ENCODE data around the gene ACBD4.

ACBD4 gene

GRCh38 chr17:45137561-45138305, 2.2 kb downstream of the ACBD4 start:
- TF ChIP-seq TAF1 (IDR thresholded peaks at IDR 0.05; ENCODE audit: low read depth) = no peak
- no peak for TF ChIP-seq USF1 (IDR thresholded peaks at IDR 0.05)
- TF ChIP-seq EGR1 (IDR thresholded peaks at IDR 0.05) = no peak
- TF ChIP-seq CEBPB (IDR thresholded peaks at IDR 0.05) = no peak
- TF ChIP-seq FOXM1 (IDR thresholded peaks at IDR 0.05; ENCODE audit: borderline replicate concordance, low read depth) = no peak
- no peak for TF ChIP-seq EP300 (IDR thresholded peaks at IDR 0.05; ENCODE audit: borderline replicate concordance)
- TF ChIP-seq TEAD4 (IDR thresholded peaks at IDR 0.05) = no peak
- TF ChIP-seq REST (IDR thresholded peaks at IDR 0.05; ENCODE audit: low read depth) = no peak
- no peak for TF ChIP-seq RAD21 (IDR thresholded peaks at IDR 0.05; ENCODE audit: low read depth)
- TF ChIP-seq TCF12 (IDR thresholded peaks at IDR 0.05; ENCODE audit: low read depth) = no peak
- TF ChIP-seq NFIC (IDR thresholded peaks at IDR 0.05) = no peak

- no peak for TF ChIP-seq CEBPB (IDR thresholded peaks at IDR 0.05)
- TF ChIP-seq MAX (IDR thresholded peaks at IDR 0.05) = no peak
These were observed 3.5 kb downstream of the ACBD4 start for GRCh38 chr17:45138911-45139532.

GRCh38 chr17:45139533-45139920, 4.0 kb downstream of the ACBD4 start:
- TF ChIP-seq FOXM1 (IDR thresholded peaks at IDR 0.05; ENCODE audit: borderline replicate concordance, low read depth) (no peak), EGR1 (IDR thresholded peaks at IDR 0.05) (no peak), ZBTB7A (IDR thresholded peaks at IDR 0.05; ENCODE audit: low read depth) (no peak), YY1 (IDR thresholded peaks at IDR 0.05; ENCODE audit: low read depth) (no peak), REST (IDR thresholded peaks at IDR 0.05; ENCODE audit: low read depth) (no peak), CEBPB (IDR thresholded peaks at IDR 0.05) (no peak), MAX (IDR thresholded peaks at IDR 0.05) (no peak), RAD21 (IDR thresholded peaks at IDR 0.05; ENCODE audit: low read depth) (no peak), TCF12 (IDR thresholded peaks at IDR 0.05; ENCODE audit: low read depth) (no peak), TEAD4 (IDR thresholded peaks at IDR 0.05) (no peak), NFIC (IDR thresholded peaks at IDR 0.05) (no peak), CREB1 (IDR thresholded peaks at IDR 0.05; ENCODE audit: low read depth) (no peak), TAF1 (IDR thresholded peaks at IDR 0.05; ENCODE audit: low read depth) (no peak), EP300 (IDR thresholded peaks at IDR 0.05; ENCODE audit: borderline replicate concordance) (no peak), USF1 (IDR thresholded peaks at IDR 0.05) (no peak)

GRCh38 chr17:45143094-45143670, 7.7 kb downstream of the ACBD4 start:
- TF ChIP-seq RAD21 (IDR thresholded peaks at IDR 0.05; ENCODE audit: low read depth) = no peak
- no peak for TF ChIP-seq FOXM1 (IDR thresholded peaks at IDR 0.05; ENCODE audit: borderline replicate concordance, low read depth)
- TF ChIP-seq ZBTB7A (IDR thresholded peaks at IDR 0.05; ENCODE audit: low read depth) = no peak
- TF ChIP-seq USF1 (IDR thresholded peaks at IDR 0.05) = no peak
- TF ChIP-seq TAF1 (IDR thresholded peaks at IDR 0.05; ENCODE audit: low read depth) = no peak
- no peak for TF ChIP-seq NFIC (IDR thresholded peaks at IDR 0.05)
- TF ChIP-seq CREB1 (IDR thresholded peaks at IDR 0.05; ENCODE audit: low read depth) = no peak
- no peak for TF ChIP-seq EGR1 (IDR thresholded peaks at IDR 0.05)
- no peak for TF ChIP-seq TEAD4 (IDR thresholded peaks at IDR 0.05)

- no peak for TF ChIP-seq FOXM1 (IDR thresholded peaks at IDR 0.05; ENCODE audit: borderline replicate concordance, low read depth)
- TF ChIP-seq EGR1 (IDR thresholded peaks at IDR 0.05) = no peak
- TF ChIP-seq TAF1 (IDR thresholded peaks at IDR 0.05; ENCODE audit: low read depth) = no peak
- no peak for TF ChIP-seq REST (IDR thresholded peaks at IDR 0.05; ENCODE audit: low read depth)
- no peak for TF ChIP-seq ZBTB7A (IDR thresholded peaks at IDR 0.05; ENCODE audit: low read depth)
- TF ChIP-seq TEAD4 (IDR thresholded peaks at IDR 0.05) = no peak
- TF ChIP-seq CEBPB (IDR thresholded peaks at IDR 0.05) = no peak
- no peak for TF ChIP-seq MAX (IDR thresholded peaks at IDR 0.05)
These were observed 8.3 kb downstream of the ACBD4 start for GRCh38 chr17:45143767-45144198.

Data from Ishikawa (cell line).